ENCODE results near the gene IST1. TPM values are rescaled to one million over a fixed set of nuclear protein-coding genes. Genes with fewer than 3 reads are reported as not detected.

Gene IST1
- total RNA-seq, 1 donor from 2014 or later = 256 TPM

DNA sequence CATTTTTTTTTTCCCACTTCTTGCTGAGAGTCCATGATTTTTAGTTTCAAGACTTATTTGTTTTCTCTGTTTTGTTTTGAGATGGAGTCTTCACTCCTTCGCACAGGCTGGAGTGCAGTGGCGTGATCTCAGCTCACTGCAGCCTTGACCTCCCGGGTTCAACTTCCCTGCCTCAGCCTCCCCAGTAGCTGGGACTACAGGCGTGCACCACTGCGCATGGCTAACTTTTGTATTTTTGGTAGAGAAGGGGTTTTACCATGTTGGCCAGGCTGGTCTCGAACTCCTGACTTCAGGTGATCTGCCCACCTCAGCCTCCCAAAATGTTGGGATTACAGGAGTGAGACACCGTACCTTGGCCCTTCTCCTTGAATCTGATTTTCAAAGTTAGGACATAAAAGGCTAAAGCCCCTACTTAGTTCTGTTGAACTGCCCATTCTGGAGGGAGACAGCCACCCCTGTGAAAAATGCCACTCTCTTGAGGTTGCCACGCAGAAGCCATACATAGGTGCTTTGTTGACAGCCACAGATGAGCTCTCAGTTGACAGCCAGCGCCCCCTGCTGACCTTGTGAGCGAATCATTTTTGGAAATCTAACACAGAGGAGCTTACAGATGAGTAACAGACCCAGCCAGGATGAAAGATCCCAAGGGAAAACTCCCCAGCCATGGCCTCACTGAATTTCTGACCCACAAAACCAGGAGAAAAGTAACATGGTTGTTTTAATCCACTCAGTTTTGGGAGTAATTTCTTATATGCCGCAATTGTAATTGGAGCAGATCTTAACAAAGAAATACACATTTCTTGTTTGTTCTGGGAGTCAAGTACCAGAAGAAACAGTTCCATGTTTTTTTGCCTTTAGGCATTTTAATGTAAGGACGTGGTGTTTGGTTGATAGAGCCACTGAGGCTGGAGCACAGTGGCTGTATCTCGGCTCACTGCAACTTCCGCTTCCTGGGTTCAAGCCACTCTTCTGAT, 66.0 kb downstream of the IST1 start:
- peak; percentile 94 for DNase-seq (ENCODE audit: low read depth)

DNA sequence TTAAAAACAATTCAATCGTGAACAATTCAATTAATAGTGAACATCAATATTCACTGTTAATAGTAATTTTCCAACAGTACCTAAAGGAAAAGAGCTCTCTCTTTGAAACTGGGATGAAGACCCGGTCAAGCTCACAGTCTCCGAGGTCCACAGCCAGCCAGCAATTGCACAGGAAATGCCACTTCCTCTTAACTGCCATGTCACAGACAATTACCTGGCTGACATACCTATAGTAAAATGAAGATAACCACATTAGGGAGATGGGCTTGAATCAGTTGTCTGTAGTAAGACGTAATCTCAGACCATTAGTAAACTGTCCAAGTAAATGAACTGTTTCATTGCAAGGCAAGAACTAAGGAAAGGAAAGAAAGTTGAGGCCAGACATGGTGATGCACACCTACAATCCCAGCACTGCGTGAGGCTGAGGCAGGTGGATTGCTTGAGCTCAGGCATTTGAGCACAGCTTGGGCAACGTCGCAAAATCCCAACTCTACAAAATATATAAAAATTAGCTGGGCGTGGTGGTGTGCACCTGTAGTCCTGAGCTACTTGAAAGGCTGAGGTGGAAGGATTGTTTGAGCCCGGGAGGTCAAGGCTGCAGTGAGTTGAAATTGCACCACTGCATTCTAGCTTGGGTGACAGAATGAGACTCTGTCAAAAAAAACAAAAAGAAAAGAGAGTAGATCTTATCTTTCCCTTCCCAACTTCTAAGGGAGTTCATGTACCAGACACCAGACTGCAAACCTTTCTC, 68.0 kb downstream of the IST1 start:
- no peak for DNase-seq (ENCODE audit: low read depth)

GRCh38 chr16:71965223-71965622, 69.9 kb downstream of the IST1 start:
- DNase-seq (ENCODE audit: low read depth) = no peak

GRCh38 chr16:71966932-71967331, 71.6 kb downstream of the IST1 start:
- DNase-seq (ENCODE audit: low read depth) = peak; percentile 5

DNA sequence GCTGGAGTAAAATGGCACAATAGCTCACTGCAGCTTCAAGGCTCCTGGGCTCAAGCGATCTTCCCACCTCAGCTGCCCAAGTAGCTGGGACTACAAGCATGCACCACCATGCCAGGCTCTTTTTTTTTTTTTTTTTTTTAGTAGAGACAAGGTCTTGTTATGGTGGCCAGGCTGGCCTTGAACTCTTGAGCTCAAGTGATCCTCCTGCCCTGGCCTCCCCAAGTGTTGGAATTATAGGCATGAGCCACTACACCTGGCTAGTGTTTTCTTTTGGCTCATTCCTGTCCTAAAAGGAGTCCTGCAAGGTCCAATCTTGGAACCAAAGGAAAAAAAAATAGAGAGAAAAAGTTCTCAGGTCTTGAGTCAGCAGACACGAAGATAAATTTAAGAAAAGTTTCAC, 74.0 kb downstream of the IST1 start:
- DNase-seq (ENCODE audit: low read depth) = no peak

DNA sequence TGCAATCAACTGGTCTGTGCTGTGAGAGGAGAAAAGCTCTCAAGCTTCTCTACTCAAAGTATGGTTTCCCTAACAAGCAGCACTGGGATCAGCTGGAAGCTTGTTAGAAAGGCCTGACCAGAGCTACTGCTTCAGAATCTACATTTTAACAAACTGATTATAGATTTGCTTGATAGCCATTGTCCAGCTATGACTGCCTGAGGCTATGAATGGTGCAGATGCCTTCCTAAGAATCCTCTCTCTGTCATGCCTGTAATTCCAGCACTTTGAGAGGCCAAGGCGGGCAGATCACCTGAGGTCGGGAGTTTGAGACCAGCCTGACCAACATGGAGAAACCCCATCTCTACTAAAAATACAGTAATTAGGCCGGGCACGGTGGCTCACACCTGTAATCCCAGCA, 76.2 kb downstream of the IST1 start:
- DNase-seq (ENCODE audit: low read depth) = no peak

- DNase-seq (ENCODE audit: low read depth) = no peak
Measured at GRCh38 chr16:71972356-71972755, 77.0 kb downstream of the IST1 start.

DNA sequence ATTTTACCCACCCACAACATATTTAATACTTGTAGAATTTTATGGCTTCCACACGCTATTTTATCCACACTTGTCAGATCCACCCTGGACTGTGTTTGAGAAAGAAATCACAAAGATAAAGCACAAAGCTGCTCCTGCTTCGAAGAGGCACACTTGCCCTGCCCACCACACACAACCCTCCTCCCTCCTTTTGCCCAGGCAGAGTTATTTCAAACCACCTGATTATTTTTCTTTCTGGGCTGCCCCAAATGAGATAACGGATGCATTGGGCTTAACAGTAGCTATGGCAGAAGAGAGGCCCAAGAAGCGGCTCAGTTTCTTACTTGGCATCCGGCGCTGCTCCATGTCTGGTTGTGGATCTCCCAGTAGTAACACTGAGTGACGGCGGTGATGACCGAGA, 77.7 kb downstream of the IST1 start:
- DNase-seq (ENCODE audit: low read depth) = no peak

DNA sequence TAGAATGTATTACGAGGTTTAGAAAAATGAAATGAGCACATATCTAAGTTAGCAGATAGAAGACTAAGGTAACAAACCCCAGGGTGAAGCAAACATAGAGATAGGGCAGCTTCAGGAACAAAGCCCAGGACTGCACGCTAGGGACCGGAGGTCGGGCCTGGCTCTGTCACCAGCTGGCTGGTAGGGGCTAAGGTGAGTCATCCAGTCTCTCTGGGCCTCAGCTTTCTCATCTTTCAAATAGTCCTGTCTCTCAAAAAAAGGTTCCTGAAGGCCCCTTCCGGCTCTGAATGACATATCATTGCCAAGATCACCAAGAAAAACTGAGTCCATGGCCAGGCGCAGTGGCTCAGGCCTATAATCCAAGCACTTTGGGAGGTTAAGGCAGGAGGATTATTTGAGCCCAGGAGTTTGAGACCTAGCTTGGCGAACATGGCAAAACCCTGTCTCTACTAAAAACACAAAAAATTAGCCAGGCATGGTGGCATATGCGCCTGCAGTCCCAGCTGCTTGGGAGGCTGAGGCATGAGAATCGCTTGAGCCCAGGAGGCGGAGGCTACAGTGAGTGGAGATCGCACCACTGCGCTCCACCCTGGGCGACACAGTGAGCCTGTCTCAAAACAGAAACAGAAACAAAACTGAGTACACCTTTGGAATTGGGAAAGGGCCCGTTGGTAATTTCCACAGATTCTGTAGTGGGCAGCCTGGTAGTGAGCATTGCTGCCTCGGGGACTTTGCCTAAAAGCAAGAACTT, 78.9 kb downstream of the IST1 start:
- DNase-seq (ENCODE audit: low read depth) = no peak

Other genes starting within 250 kb of the IST1 start
- gene PHLPP2, start 170.8 kb upstream of the IST1 start, total RNA-seq = 6.9 and 9.1 TPM in 2 replicates
- gene AP1G1, start 86.7 kb upstream of the IST1 start, total RNA-seq = 56.2 and 60.6 TPM in 2 replicates
- gene ATXN1L, start 49.6 kb upstream of the IST1 start, total RNA-seq = 10.6 and 10.7 TPM in 2 replicates
- 5.3 and 7.1 TPM in 2 replicates for gene ZNF821, start 11.3 kb upstream of the IST1 start, total RNA-seq
- not detected in 2 replicates for gene PKD1L3, start 104.9 kb downstream of the IST1 start, total RNA-seq
- 4.2 and 6.0 TPM in 2 replicates for gene DHODH, start 113.2 kb downstream of the IST1 start, total RNA-seq
- not detected in 2 replicates for gene HP, start 159.0 kb downstream of the IST1 start, total RNA-seq
- not detected in 2 replicates for gene HPR, start 167.7 kb downstream of the IST1 start, total RNA-seq
- gene TXNL4B, start 198.1 kb downstream of the IST1 start, total RNA-seq = 5.6 and 5.8 TPM in 2 replicates
- gene DHX38, start 198.3 kb downstream of the IST1 start, total RNA-seq = 30.5 and 40.5 TPM in 2 replicates